TTC549 (cell line): Measurements from ENCODE around the gene LGI4.
"Not testable (repeated sequence)": the region's sequence is repeated elsewhere in the genome, so short reads cannot be mapped to it uniquely, and the experiment has no call there.

ENCODE experiments used
- FAIRE-seq: peaks from 2 replicates; lab custom pipeline; 2012; peaks lifted over from hg19 to GRCh38; lab: Jason Lieb, UNC

The LGI4 gene

DNA sequence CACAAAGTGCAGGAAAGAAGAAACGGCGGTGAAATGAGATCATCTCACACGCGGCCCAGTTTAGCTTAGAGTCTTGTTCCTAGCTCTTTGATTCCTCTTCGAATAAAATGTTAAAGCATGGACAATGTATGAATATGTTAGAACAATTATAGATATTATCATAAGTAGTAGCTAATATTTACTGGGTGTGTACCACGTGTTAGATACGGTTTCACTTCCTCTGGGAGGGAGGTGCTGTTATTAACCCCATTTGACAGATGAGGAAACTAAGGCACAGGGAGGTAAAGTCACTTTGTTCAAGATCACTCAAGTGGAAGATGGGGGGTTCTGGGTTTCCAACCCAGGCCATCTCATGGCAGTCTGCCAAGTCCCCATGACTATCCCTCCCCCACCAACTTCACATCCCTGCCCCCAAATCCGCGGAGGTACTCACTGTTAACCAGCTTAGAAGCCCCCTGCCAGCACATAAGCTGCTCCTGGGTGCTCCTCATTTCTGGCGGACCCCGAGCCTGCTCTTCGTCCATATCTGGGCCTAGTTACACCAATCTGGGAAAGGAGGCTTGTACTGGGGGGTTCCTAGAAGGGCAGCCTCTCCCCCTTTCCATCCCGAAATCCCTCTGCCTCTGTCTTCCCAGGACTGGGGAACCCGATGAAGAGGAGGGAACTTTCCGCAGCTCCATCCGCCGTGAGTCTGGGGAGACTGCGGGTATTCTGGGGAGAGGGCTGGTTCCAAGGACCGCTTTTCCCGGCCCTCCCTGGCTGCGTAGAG is 7.2 kb upstream of the LGI4 start:
- FAIRE-seq = no peak

DNA sequence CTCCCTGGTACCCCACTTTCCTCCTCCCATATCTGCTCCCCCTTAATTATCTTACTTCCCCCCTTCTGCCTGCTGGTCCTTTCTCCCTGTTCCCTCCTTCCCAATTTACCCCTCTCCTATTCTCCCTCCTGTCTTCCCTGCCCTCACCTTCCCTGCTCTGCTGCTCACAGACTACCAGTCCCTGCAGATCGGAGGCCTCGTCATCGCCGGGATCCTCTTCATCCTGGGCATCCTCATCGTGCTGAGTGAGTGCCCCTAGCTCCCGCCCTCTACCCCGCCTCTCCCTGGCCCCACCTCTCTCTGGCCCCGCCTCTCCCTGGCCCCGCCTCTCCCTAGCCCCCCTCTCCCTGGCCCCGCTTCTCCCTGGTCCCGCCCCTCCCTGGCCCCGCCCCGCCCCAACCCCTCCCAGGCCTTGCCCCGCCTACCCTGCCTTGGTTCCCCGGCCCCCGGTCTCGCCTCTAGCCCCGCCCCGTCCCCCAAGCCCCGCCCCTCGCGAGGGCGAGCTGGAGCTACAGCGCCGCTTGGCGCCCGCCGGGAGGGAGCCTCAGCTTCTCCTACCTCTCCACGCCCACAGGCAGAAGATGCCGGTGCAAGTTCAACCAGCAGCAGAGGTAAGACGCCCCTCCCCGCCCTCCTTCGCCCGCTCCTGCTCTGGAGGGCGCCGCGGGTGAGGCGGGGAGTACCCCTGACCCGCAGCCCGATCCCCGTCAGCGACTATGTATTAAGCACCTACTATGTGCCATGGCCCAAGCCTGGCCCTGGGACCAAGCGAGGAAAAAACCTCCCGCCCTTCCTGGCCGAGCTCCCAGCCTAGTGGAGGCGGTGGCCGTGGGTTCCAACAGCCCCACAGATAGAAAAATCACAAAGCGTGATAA is 6.3 kb upstream of the LGI4 start:
- no peak for FAIRE-seq

DNA sequence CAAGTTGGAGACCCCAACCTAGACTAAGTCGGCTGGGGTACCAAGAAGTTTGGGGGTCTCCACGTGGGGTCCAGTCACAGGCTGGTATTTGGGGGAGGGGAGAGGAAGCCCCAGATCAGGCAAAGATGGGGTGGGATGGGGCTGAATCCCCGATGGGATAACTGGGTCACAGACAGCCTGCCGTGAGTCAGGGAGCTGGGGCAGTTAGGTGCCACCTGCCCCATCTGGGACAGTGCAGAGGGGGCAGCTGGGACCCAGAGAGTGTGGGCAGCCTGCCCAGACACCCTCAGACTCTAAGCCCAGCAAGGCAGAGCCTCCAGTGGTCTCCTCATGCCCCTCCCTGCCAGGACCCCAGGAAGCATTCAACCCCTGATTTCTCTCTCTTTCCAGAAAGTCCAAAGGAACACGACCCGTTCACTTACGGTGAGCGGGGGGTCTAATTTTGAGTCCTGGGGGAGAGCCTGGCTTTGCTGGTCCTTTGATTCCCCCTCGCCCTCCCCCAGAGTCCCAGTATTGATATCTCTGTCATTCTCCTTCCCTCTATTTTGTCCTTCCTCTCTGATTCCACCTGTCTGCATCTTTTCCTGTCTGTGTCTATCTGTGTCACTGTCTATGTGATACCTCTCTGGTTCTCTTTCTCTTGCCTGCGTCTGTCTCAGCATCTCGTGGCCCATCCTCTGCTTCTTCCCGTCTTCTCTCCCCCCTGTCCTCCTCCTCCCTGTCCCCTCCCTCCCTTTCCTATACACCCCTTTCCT is 5.5 kb upstream of the LGI4 start:
- no peak for FAIRE-seq

DNA sequence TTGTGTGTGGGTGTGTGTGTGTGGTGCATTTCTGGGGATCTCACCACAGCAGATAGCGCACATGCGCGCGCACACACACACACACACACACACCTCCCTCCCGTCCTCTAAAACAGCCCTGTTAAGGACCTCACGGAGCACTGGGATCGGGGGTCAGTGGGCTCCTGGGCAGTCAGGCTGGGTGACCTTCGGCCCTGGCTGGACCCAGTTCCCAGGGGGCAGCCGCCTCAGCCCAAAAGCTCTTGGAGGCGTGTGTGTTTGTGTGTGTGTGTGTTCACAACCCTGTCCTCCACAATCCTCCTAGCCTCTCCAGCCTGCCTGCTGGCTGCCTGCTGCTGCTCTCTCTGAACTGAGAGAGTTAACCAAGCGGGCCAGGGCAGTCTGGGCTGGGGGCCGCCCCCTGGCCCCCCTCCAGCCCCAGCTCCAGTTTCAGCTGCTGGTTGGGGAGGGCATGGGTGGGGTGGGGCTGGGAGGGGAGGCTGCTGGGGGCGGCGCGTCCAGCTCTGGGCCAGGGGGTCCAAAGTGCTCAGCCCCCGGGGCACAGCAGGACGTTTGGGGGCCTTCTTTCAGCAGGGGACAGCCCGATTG is 3.5 kb upstream of the LGI4 start, which contains the start of gene FXYD1:
Gene FXYD1, plus strand, starts transcription at position 520 of the 588 bp plus-strand sequence. CDS start 1,256 bp downstream, outside the sequence.
- FAIRE-seq = no peak

DNA sequence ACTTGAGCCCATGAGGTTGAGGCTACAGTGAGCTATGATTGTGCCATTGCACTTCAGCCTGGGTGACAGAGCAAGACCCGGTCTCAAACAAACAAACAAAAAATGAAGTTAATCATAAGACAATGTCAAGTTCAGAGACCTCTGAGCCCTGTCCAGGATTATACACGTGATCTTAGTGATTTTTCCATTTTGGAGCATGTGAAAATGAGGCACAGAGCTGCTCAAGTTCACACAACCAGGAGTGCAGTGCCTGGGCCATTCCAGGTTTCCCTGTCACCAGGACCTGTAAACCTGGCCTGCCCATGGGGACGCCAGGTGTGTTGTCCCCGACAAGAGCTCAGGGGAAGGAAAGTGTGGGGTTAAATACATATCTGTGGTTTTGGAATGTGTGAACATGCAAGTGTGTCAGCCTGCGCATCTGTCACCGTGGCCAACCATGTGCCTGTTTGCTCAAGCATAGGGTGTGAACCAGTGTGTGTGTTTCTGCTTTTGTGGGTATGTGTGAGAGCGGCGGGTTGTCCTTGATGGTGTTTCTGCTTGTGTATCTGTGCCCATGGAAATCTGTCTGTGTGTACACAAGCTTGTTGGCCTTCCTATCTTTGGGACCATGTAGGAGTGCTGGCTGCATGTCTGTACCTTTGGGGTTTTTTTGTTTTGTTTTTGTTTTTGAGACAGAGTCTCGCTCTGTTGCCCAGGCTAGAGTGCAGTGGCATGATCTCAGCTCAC is 2.3 kb upstream of the LGI4 start:
- no peak for FAIRE-seq

DNA sequence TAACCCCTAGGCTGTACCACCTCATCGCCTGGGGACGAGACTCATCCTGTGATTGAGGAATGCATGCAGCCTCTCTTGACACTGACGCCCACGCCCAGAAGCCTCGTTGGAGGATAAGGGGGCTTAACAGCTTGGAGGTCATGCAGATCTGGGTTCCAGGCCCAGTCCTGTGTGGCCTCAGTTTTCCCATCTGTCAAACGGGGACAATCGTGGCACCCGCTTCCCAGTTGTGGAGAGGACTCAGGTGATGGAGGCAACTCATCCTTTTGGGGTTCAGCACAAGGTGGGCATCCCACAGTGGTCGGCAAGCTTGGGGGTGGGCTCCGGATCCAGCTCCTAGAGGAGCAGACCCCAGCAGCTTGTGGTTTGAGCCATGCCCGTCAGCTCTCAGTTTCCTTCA is 1.4 kb upstream of the LGI4 start:
- no peak for FAIRE-seq

DNA sequence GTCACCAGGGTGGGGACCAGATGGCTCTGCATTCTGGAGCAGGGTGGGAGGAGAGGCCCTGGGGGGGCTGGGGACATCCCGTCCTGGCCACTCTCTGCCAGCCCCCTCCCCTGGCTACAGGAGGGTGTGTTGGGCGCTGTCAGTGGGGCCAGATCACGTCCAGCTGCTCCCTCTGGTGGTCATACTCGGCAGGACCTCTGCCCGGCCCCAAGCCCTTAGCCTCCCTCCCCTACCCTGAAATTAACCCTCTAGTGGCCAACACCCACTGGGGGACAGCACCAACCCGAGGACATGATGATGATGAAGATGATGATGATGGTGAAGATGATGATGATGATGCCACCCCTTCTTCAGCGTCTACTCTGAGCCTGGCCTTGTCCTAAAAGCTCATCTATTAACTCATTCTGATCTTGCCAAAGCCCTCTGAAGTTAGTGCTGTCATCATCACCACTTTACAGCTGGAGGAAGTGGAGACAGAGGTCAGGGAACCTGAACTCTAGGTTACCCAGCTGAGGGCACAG is 590 bp upstream of the LGI4 start:
- FAIRE-seq = no peak

DNA sequence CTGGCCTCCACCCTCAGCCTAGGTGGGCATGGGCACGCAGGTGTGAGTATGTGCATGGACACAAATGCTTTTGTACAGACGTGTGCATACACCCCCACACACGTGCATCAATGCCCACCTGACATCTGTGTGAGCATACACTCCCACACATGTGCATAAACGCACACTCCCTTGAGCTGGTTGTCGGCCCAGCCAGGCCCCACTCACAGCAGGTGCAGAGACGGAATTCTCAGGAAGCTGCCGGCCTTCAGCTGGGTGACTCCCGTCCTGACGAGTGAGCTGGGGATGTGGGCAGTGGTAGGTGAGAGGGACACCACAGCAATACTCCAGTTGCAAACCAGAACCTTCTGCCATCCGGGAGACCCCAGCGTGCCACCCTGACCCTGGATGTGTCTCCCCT is 1.0 kb downstream of the LGI4 start:
- no peak for FAIRE-seq

DNA sequence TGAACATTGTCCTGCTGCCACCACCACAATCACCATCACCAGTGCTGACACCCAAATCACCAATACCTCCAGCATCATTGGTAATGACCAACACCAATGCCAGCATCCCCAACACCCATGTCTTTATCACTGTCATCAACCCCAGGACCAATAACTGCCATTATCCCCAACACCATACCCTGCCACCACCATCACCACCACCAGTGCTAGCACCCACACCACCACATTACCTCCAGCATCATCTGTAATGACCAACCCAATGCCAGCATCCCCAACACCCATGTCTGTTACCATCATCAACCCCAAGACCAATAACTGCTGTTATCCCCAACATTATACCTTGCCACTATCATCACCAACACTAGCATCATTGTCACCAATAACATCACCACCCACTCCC is 2.6 kb downstream of the LGI4 start:
- no peak for FAIRE-seq

DNA sequence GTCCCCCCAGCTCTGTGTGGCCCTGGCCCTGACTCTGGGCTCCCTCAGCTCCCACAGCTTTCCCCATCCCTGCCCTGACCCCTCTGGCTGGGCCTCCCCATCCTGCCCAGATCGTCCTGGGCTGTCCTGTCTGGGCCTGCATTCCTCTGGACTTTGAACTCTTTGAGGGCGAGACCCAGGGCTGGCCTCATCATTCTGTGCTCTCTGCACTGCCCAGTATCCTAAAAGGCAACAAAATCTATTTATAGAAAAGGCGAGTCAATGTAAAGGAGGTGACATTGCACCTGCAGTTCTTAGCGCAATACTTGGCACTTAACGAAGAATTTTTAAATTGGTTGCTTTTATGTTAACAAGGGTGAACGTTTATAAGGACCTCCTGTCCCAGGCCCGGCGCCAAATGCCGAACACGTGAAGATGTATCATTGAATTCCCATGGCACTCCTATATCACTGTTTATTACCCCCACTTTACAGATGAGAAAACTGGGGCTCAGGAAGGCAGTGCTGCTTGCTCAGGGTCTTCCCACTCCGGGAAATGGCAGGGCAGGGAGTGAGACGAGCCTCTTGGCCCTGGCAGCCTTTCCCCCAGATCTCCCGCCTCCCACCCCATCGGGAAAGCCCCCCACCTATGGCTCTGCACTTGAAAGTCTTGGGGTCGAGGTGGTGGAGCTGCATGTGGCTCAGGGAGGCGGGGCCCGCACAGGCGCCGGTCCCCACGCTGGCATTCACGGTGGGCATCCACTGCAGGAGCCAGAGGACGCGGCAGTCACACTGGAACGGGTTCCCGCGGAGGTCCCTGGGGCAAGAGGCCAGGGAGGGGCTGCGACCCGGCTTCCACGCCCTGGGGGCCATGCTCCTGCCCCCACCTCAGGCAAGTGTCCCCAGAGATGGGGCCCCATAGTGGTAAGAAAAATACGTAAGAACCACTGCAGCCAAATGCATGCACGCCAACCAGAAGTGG is 3.8 kb downstream of the LGI4 start:
- no peak for FAIRE-seq

DNA sequence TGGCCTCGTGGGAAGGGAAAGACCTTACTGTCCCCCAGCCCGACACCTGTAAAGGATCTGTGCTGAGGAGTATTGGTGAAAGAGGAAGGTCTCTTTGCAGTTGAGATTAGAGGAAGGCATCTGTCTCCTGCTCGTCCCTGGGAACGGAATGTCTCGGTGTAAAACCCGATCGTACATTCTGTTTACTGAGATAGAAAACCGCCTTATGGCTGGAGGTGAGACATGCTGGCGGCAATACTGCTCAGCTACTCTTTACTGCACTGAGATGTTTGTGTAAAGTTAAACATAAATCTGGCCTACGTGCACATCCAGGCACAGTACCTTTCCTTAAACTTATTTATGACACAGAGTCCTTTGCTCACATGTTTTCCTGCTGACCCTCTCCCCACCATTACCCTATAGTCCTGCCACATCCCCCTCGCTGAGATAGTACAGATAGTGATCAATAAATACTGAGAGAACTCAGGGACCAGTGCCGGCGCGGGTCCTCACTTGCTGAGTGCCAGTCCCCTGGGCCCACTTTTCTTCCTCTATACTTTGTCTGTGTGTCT is 5.1 kb downstream of the LGI4 start:
- FAIRE-seq = not testable (repeated sequence)

DNA sequence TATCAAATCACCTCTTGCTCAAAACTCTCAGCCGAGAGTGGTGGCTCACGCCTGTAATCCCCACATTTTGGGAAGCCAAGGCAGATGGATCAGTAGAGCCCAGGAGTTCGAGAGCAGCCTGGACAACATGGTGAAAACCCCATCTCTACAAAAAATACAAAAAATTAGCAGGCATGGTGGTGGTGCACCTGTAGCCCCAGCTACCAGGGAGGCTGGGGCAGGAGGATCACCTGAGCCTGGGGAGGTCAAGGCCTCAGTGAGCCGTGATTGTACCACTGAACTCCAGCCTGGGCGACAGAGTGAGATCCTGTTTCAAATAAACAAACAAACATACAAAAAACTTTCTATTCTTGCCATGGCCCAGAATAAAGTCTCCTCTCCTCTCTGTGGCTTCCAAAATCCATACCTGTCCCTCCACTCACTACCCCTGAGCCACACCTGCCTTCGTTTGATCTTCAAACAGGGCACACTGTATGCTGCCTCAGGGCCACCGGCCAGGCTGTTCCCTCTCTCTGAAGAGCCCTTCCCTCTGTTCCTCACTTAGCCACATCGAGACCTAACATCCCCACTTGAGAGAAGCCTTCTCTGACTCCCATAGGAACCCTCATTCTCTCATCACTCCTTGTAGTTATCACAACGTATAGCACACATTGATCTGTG is 6.3 kb downstream of the LGI4 start:
- no peak for FAIRE-seq

DNA sequence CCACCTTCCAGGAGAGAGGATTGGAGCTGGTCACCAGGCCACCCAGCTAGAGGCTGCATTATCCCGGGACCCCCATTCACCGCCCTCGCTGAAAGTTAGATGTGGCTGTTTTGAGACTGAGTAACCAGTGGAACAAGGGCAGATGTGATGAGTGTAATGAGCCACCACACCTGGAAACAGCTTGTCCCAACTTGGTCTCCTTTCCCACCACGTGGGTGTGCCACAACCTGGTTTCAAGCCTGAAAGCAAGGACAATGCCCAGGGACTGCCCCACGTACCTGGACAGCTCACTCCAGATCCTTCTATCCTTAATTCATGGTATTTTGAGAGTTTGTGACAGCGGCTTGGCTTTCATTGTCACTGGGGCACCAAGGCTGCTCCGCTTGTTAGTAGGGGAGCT is 7.0 kb downstream of the LGI4 start:
- no peak for FAIRE-seq

DNA sequence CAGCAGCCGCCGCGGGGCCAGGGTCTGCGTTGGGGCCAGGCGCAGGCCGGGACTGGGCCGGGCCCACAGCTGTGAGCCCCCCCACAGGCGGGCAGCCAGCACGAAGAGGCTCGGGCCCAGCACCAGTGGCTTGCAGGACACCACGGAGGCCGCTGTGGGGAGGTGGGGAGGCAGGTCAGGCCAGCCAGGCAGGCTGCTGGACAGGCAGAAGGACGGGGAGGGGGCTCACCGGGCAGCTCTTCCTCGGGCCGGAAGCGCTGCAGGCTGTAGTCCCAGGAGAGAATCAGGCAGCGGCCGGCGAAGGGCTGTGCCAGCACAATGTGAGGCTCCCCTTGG is 8.3 kb downstream of the LGI4 start:
- no peak for FAIRE-seq

DNA sequence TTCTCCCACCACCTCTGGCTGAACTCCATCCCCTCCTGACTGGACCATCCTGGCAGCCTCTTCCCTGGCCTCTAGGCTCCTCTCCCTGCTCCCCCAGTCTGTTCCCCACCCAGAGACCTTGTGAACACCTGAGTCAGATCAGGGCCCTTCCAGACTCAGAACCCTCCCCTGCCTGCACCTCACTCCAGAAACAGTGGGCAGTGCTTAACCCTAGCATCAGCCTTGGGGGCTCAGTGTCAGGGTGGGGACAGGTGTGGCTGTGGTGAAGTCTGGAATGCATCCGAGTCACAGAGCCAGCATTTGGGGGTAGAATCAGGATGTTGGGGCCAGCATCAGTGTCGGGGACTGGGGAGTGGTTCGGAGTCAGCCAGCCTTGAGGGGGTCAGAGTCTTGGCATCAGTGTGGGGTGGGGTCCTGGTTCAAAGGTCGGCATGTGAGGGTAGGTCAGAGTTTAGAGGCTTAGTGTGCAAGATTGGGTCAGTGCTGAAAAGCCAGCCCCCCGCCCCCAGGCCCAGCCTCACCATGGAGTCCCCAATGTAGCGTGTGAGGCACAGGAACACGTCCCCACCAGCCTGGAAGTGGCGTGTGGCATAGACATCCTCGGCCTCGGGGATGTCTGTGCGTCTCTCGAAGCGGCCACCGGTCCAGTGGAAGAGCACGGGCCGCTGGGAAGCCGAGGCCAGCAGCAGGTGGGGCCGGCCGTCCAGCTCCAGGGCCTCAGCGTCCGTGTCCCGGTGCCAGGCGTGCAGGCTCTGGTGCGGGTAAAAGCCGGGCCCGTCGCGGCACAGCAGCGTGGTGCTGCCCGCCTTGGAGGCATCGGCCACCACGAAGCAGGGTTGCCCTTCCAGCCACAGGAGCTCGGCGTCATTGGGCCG is 8.9 kb downstream of the LGI4 start:
- FAIRE-seq = no peak

DNA sequence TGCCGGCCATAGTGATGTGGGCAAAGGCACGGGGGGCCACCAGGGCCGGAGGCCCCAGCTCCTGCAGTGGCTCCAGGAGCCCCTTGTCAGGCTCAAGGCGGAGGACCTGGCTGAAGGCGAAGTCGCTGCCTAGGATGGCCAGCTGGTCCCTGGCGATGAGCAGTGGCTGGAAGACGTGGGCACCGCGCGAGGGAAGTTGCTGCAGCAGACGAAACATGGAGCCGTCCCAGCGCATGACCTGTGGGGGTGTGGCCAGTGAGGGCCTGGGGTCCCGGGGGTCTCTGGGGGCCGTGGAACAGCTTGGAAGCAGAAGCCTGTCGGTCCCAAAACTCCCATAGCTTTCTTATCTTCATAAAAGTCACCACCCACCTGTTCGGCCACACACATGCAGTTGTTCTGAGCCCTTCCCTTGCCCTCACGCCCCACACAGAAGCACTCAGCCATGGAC is 9.6 kb downstream of the LGI4 start:
- no peak for FAIRE-seq

DNA sequence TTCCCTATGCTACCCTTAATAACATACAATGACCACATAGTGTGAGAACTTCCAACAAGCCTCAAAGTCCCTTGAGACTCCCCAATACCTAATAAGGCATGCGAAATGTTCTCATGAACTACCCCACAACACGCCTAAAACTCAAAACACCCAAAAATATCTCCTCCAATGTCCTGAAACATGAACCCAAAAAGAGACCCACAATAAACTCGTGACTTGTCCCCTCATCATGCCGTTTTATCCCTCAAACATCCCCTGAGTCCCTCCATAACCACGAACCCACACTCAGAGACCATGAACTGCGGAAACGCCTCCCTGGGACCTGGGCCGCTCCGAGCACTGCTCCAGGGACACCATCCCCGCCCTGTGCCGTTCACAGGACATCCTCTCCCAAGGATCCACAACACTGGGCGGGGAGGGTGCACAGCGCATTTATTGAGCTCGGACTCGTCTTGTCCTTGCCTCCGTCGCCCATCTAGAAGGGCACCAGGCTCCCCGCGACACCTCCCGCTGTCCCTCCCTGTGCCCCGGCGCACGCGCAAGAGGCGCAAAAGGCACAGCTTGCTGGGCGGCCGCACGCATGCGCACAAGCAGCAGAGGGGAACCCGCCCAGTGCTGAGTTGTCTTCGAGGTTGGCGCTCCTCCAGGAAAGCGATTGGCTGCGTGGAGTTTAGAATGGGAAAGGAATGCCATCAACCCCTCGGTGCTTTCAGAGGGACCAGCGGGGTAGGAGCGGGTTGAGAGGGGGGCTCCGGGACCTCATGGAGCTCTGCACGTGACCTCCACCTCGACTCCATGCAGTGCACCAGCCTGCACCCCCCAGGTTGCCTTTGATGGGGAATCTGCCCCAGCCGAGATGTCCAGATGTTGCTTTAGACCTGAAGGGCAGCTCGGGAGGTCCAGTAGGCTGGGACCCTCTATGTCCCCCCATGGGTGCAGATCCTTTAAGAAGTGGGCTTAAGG is 10.5 kb downstream of the LGI4 start:
- FAIRE-seq = no peak
